Liver (tissue), 9 donors: ENCODE data around the gene NF1. TPM values are rescaled to one million over a fixed set of nuclear protein-coding genes. Genes with fewer than 3 reads are reported as not detected.
A peak's percentile ranks its signal among the peaks of the same experiment; 100 is the strongest.

ENCODE experiments used
- DNase-seq: peaks from one replicate; pipeline ENCODE4 v3.0.0-alpha.2; 2017; ENCODE audit warnings: low spot score
- H3K27ac ChIP-seq, 2 donors: one replicate each; pipeline ENCODE4 v1.7.0; 2013; ENCODE audit warnings: inconsistent platforms in 2 of 2, low read length in 2 of 2, control low read depth in 1 of 2, low read depth in 1 of 2, mild to moderate bottlenecking in 1 of 2
- H3K27me3 ChIP-seq, 4 donors: one replicate each; pipeline versions ENCODE4 v1.6.1 to v1.7.0; 2013; ENCODE audit warnings: low read length in 3 of 4, inconsistent platforms in 1 of 4, mild to moderate bottlenecking in 1 of 4, moderate library complexity in 1 of 4; ENCODE audit not compliant: control insufficient read depth in 4 of 4, insufficient read depth in 4 of 4
- H3K36me3 ChIP-seq, 4 donors: one replicate each; pipeline versions ENCODE4 v1.6.1 to v1.7.0; 2013; ENCODE audit warnings: low read length in 3 of 4, mild to moderate bottlenecking in 3 of 4, low read depth in 1 of 4, moderate library complexity in 1 of 4; ENCODE audit not compliant: control insufficient read depth in 4 of 4, insufficient read depth in 3 of 4
- H3K4me1 ChIP-seq, 4 donors: one replicate each; pipeline versions ENCODE4 v1.6.1 to v1.7.0; 2013; ENCODE audit warnings: low read length in 3 of 4, mild to moderate bottlenecking in 3 of 4, moderate library complexity in 1 of 4; ENCODE audit not compliant: control insufficient read depth in 4 of 4, insufficient read depth in 4 of 4
- H3K4me3 ChIP-seq, 3 donors: one replicate each; pipeline versions ENCODE4 v1.6.1 to v1.7.0; 2013; ENCODE audit warnings: low read length in 3 of 3, control low read depth in 1 of 3, low read depth in 1 of 3, mild to moderate bottlenecking in 1 of 3
- H3K9ac ChIP-seq, 2 donors: one replicate each; pipeline ENCODE4 v1.7.0; 2013; ENCODE audit warnings: low read length in 2 of 2, mild to moderate bottlenecking in 2 of 2, moderate library complexity in 2 of 2, control low read depth in 1 of 2, low read depth in 1 of 2
- H3K9me3 ChIP-seq, 4 donors: one replicate each; pipeline versions ENCODE4 v1.6.1 to v1.7.0; 2013; ENCODE audit warnings: low read length in 3 of 4; ENCODE audit not compliant: control insufficient read depth in 4 of 4
- EGR1 ChIP-seq, 2 donors: IDR thresholded peaks; 2 replicates each; pipeline ENCODE4 v1.6.1; 2016 to 2018; ENCODE audit warnings: antibody characterized with exemption in 2 of 2, low read depth in 2 of 2
- FOXA1 ChIP-seq: IDR thresholded peaks from 2 replicates; pipeline ENCODE4 v1.6.1; 2016; ENCODE audit warnings: antibody characterized with exemption
- FOXA2 ChIP-seq: IDR thresholded peaks from 2 replicates; pipeline ENCODE4 v1.6.1; 2016; ENCODE audit warnings: antibody characterized with exemption
- GABPA ChIP-seq, 2 donors: IDR thresholded peaks in 1 of 2; conservative IDR thresholded peaks in 1 of 2; 2 replicates each; pipeline ENCODE4 v1.6.1; 2016; ENCODE audit warnings: antibody characterized with exemption in 2 of 2, mild to moderate bottlenecking in 1 of 2, moderate library complexity in 1 of 2
- HNF4A ChIP-seq, 2 donors: conservative IDR thresholded peaks; 2 replicates each; pipeline ENCODE4 v1.6.1; 2016; ENCODE audit warnings: antibody characterized with exemption in 2 of 2, mild to moderate bottlenecking in 2 of 2
- HNF4G ChIP-seq: IDR thresholded peaks from 2 replicates; pipeline ENCODE4 v1.6.1; 2016; ENCODE audit warnings: antibody characterized with exemption
- JUND ChIP-seq, 2 donors: IDR thresholded peaks; 2 replicates each; pipeline ENCODE4 v1.6.1; 2016; ENCODE audit warnings: antibody characterized with exemption in 2 of 2
- NR2F2 ChIP-seq: IDR thresholded peaks from 2 replicates; pipeline ENCODE4 v1.6.1; 2016; ENCODE audit warnings: antibody characterized with exemption
- RAD21 ChIP-seq, 2 donors: IDR thresholded peaks; 2 replicates each; pipeline ENCODE4 v1.6.1; 2016; ENCODE audit warnings: antibody characterized with exemption in 2 of 2, mild to moderate bottlenecking in 2 of 2
- RXRA ChIP-seq, 2 donors: IDR thresholded peaks; 2 replicates each; pipeline ENCODE4 v1.6.1; 2017 to 2018; ENCODE audit warnings: antibody characterized with exemption in 2 of 2, mild to moderate bottlenecking in 1 of 2
- SP1 ChIP-seq: IDR thresholded peaks from 2 replicates; pipeline ENCODE4 v1.6.1; 2018; ENCODE audit warnings: antibody characterized with exemption, mild to moderate bottlenecking
- TAF1 ChIP-seq: conservative IDR thresholded peaks from 2 replicates; pipeline ENCODE4 v1.6.1; 2016; ENCODE audit warnings: antibody characterized with exemption, mild to moderate bottlenecking
- YY1 ChIP-seq: IDR thresholded peaks from 2 replicates; pipeline ENCODE4 v1.6.1; 2016; ENCODE audit warnings: antibody characterized with exemption, mild to moderate bottlenecking
- WGBS: extraction: QIAGEN DNeasy Blood & Tissue Kit; methylation state at CpG from one replicate; pipeline ENCODE4 v1.1.7; 2013; 5-methylcytosine and 5-hydroxymethylcytosine counted together
- polyA plus RNA-seq, 2 donors: library from polyadenylated mRNA; stranded (reverse) in 1 of 2; unstranded in 1 of 2; fragments of 200-250 nt in 1 of 2; fragments of >200 nt in 1 of 2; fragmentation: Nextera tagmentation in 1 of 2; extraction: Ambion mirVana in 1 of 2; gene quantifications; one replicate each; pipeline versions ENCODE4 v1.2.1 to v1.2.3, GENCODE V29; 2013 to 2015
- total RNA-seq, 2 donors: library from RNA; depleted of rRNA; stranded (reverse); fragments of >200 nt; gene quantifications; one replicate each; pipeline ENCODE4 v1.2.3, GENCODE V29; 2014
- TF ChIP-seq, protein P1 (sequence below): IDR thresholded peaks from 2 replicates; pipeline ENCODE4 v1.6.1; 2016; ENCODE audit warnings: antibody characterized with exemption
- TF ChIP-seq, protein P2 (sequence below): IDR thresholded peaks from 2 replicates; pipeline ENCODE4 v1.6.1; 2016; ENCODE audit warnings: antibody characterized with exemption
- TF ChIP-seq, protein P3 (sequence below): IDR thresholded peaks from 2 replicates; pipeline ENCODE4 v1.6.1; 2016; ENCODE audit warnings: antibody characterized with exemption, mild to moderate bottlenecking
- donor health status: healthy.
- donor health status: healthy.
- donor health status: healthy.
- donor health status: healthy.
- donor health status: healthy.

NF1 gene
- total and polyA plus RNA-seq, 4 donors = 4.6 to 42.6 (median 13.5) TPM

DNA sequence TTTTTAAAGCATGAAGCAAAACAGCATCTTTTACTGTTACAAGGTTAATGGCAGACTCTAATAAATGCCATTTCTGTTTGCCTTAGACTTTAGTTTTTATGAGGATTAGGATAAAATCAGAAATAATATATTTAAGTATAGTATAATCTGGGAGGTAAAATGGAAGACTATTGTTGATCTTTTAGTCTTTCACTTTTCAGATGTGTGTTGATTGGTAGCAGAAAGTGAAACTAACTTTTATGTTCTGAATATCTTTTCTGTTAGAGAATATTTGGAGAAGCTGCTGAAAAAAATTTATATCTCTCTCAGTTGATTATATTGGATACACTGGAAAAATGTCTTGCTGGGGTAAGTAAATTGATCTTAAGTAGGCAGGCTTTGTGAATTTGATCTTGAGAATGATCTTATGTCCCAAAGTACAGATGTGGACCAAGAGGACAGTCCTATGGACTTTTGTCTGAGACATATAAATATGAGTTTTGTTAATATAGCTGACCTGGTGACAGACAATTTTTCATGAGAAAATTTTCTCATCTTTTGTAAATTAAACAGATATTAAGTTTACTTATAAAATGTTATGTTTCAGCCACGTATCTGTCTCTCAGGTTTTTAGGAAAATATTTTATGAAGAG lies 64.1 kb downstream of the NF1 start:
- Histone ChIP-seq H3K27me3 (no peaks in the 10 kb centered on the region), H3K4me1 (no peaks in the 10 kb centered on the region), H3K9me3 (no peaks in the 10 kb centered on the region), H3K4me3 (no peak overlapping the region), H3K9ac (peak overlapping the region in 1 of 2 donors; percentile 71), H3K36me3 (peaks cover 0 to 4% (median under 1%) of the 10 kb centered on the region in 4 donors), H3K27ac (no peak overlapping the region)
- 86% methylated on average over 1 of the region's 1 CpG for WGBS
- TF ChIP-seq RAD21 (IDR thresholded peaks at IDR 0.05) (no peak), HNF4G (no peak), HNF4A (conservative IDR thresholded peaks at IDR 0.05) (no peak), NR2F2 (no peak), SP1 (no peak), JUND (IDR thresholded peaks at IDR 0.05) (no peak), TAF1 (no peak), YY1 (no peak), RXRA (IDR thresholded peaks at IDR 0.05) (no peak), EGR1 (IDR thresholded peaks at IDR 0.05; ENCODE audit: low read depth in 2 of 2) (no peak), FOXA2 (no peak), GABPA (IDR thresholded peaks at IDR 0.05 in 1 of 2, conservative IDR thresholded peaks at IDR 0.05 in 1 of 2) (no peak)
- TF ChIP-seq, protein P1, sequence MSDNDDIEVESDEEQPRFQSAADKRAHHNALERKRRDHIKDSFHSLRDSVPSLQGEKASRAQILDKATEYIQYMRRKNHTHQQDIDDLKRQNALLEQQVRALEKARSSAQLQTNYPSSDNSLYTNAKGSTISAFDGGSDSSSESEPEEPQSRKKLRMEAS = no peak
- TF ChIP-seq, protein P2, sequence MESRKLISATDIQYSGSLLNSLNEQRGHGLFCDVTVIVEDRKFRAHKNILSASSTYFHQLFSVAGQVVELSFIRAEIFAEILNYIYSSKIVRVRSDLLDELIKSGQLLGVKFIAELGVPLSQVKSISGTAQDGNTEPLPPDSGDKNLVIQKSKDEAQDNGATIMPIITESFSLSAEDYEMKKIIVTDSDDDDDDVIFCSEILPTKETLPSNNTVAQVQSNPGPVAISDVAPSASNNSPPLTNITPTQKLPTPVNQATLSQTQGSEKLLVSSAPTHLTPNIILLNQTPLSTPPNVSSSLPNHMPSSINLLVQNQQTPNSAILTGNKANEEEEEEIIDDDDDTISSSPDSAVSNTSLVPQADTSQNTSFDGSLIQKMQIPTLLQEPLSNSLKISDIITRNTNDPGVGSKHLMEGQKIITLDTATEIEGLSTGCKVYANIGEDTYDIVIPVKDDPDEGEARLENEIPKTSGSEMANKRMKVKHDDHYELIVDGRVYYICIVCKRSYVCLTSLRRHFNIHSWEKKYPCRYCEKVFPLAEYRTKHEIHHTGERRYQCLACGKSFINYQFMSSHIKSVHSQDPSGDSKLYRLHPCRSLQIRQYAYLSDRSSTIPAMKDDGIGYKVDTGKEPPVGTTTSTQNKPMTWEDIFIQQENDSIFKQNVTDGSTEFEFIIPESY = no peak
- no peak for DNase-seq

DNA sequence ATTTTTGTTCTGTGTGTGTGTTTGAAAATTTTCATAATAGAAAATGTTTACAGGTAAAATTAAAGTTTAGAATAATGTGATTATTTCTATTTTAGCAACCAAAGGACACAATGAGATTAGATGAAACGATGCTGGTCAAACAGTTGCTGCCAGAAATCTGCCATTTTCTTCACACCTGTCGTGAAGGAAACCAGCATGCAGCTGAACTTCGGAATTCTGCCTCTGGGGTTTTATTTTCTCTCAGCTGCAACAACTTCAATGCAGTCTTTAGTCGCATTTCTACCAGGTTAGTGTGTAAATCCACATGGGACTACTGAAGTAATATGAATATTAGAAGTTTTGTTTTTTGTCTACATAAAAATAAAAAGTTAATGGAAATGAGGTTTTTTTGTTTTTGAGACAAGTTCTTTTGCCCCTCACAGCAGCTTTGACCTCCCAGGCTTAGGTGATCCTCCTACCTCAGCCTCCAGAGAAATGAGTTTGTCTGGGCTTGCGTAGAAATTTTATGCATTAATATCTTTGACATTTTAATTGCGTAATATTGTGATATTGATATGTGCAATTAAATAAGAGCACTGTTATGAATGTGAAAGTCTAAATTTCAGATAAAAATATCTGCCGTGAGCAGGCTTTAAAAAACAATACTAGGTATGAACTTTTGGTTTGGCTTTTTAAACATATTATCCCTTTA lies 68.5 kb downstream of the NF1 start:
- no peaks in the 10 kb centered on the region for H3K9me3 ChIP-seq
- no peak for DNase-seq
- no peak for TF ChIP-seq NR2F2
- TF ChIP-seq, protein P1 = no peak
- TF ChIP-seq EGR1 (IDR thresholded peaks at IDR 0.05; ENCODE audit: low read depth in 2 of 2) = no peak
- TF ChIP-seq YY1 = no peak
- TF ChIP-seq HNF4A (conservative IDR thresholded peaks at IDR 0.05) = no peak
- no peak for TF ChIP-seq TAF1
- TF ChIP-seq HNF4G = no peak
- no peak for TF ChIP-seq SP1
- TF ChIP-seq, protein P3, sequence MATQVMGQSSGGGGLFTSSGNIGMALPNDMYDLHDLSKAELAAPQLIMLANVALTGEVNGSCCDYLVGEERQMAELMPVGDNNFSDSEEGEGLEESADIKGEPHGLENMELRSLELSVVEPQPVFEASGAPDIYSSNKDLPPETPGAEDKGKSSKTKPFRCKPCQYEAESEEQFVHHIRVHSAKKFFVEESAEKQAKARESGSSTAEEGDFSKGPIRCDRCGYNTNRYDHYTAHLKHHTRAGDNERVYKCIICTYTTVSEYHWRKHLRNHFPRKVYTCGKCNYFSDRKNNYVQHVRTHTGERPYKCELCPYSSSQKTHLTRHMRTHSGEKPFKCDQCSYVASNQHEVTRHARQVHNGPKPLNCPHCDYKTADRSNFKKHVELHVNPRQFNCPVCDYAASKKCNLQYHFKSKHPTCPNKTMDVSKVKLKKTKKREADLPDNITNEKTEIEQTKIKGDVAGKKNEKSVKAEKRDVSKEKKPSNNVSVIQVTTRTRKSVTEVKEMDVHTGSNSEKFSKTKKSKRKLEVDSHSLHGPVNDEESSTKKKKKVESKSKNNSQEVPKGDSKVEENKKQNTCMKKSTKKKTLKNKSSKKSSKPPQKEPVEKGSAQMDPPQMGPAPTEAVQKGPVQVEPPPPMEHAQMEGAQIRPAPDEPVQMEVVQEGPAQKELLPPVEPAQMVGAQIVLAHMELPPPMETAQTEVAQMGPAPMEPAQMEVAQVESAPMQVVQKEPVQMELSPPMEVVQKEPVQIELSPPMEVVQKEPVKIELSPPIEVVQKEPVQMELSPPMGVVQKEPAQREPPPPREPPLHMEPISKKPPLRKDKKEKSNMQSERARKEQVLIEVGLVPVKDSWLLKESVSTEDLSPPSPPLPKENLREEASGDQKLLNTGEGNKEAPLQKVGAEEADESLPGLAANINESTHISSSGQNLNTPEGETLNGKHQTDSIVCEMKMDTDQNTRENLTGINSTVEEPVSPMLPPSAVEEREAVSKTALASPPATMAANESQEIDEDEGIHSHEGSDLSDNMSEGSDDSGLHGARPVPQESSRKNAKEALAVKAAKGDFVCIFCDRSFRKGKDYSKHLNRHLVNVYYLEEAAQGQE = no peak
- TF ChIP-seq FOXA1 = no peak
- no peak for TF ChIP-seq RXRA (IDR thresholded peaks at IDR 0.05)
- TF ChIP-seq JUND (IDR thresholded peaks at IDR 0.05) = no peak
- H3K4me1 ChIP-seq = no peaks in the 10 kb centered on the region
- no peaks in the 10 kb centered on the region for H3K27me3 ChIP-seq
- H3K36me3 ChIP-seq = peaks cover 2 to 9% (median 4%) of the 10 kb centered on the region in 4 donors
- no peak overlapping the region for H3K9ac ChIP-seq
- no peak overlapping the region for H3K27ac ChIP-seq
- no peak overlapping the region for H3K4me3 ChIP-seq
- 97% methylated on average over 7 of the region's 7 CpGs for WGBS
